Keratinocyte (primary cell): ENCODE results near the gene SEMA7A. TPM values are rescaled to one million over a fixed set of nuclear protein-coding genes. Genes with fewer than 3 reads are reported as not detected.

Experiments
- DNase-seq: peaks from one replicate; pipeline ENCODE4 v3.0.0-alpha.2; 2011; ENCODE audit warnings: low read depth, missing footprints, low spot score
- FAIRE-seq: peaks from 2 replicates; lab custom pipeline; 2011; peaks lifted over from hg19 to GRCh38; lab: Jason Lieb, UNC
- H2AFZ ChIP-seq: 2 replicates; pipeline ENCODE4 v1.6.0; 2012; ENCODE audit warnings: low read length, control low read depth, inconsistent platforms; ENCODE audit not compliant: control insufficient read depth
- H3K27ac ChIP-seq: 2 replicates; pipeline ENCODE4 v1.5.1; 2011; ENCODE audit warnings: low read length; ENCODE audit not compliant: control insufficient read depth, insufficient read depth
- H3K27me3 ChIP-seq: 3 replicates; pipeline ENCODE4 v1.6.0; 2011; ENCODE audit warnings: low read length; ENCODE audit not compliant: control insufficient read depth, insufficient read depth; ENCODE audit errors: extremely low read depth
- H3K36me3 ChIP-seq, 2 experiments: 2 replicates in 1 of 2; 3 replicates in 1 of 2; pipeline ENCODE4 v1.5.1; 2011; ENCODE audit warnings: low read length in 2 of 2, mild to moderate bottlenecking in 1 of 2; ENCODE audit not compliant: control insufficient read depth in 2 of 2, insufficient read depth in 2 of 2; ENCODE audit errors: extremely low read depth in 1 of 2
- H3K4me1 ChIP-seq: 3 replicates; pipeline ENCODE4 v1.5.1; 2011; ENCODE audit warnings: low read length; ENCODE audit not compliant: control insufficient read depth, insufficient read depth; ENCODE audit errors: extremely low read depth
- H3K4me2 ChIP-seq: 3 replicates; pipeline ENCODE4 v1.6.0; 2011; ENCODE audit warnings: low read depth, low read length; ENCODE audit not compliant: control insufficient read depth, insufficient read depth; ENCODE audit errors: extremely low read depth
- H3K4me3 ChIP-seq, 3 experiments: fragments of 200-600 bp in 1 of 3; sonication (generic) in 1 of 3; 2 replicates in 2 of 3; 3 replicates in 1 of 3; pipeline ENCODE4 v1.5.1; 2011 to 2016; ENCODE audit warnings: low read length in 3 of 3, mild to moderate bottlenecking in 3 of 3, control low read depth in 2 of 3, inconsistent platforms in 1 of 3, low read depth in 1 of 3, mixed read lengths in 1 of 3, mixed run types in 1 of 3, moderate library complexity in 1 of 3; ENCODE audit not compliant: control insufficient read depth in 2 of 3, insufficient read depth in 2 of 3; ENCODE audit errors: extremely low read depth in 1 of 3
- H3K79me2 ChIP-seq: 2 replicates; pipeline ENCODE4 v1.6.0; 2012; ENCODE audit warnings: low read length; ENCODE audit not compliant: control insufficient read depth, insufficient read depth
- H3K9ac ChIP-seq: 3 replicates; pipeline ENCODE4 v1.6.0; 2011; ENCODE audit warnings: low read length; ENCODE audit not compliant: control insufficient read depth, insufficient read depth; ENCODE audit errors: extremely low read depth
- H3K9me1 ChIP-seq: 3 replicates; pipeline ENCODE4 v1.6.0; 2011; ENCODE audit warnings: low read length; ENCODE audit not compliant: control insufficient read depth, insufficient read depth; ENCODE audit errors: extremely low read depth
- H3K9me3 ChIP-seq: 2 replicates; pipeline ENCODE4 v1.5.1; 2012; ENCODE audit warnings: low read depth, low read length; ENCODE audit not compliant: control insufficient read depth
- H4K20me1 ChIP-seq: 3 replicates; pipeline ENCODE4 v1.6.0; 2011; ENCODE audit warnings: low read length; ENCODE audit not compliant: control insufficient read depth, insufficient read depth; ENCODE audit errors: extremely low read depth
- CTCF ChIP-seq, 3 experiments: IDR thresholded peaks in 1 of 3; conservative IDR thresholded peaks in 1 of 3; optimal IDR thresholded peaks in 1 of 3; 2 replicates in 2 of 3; 3 replicates in 1 of 3; pipeline versions ENCODE3 to v1.5.1; 2011; ENCODE audit warnings: low read length in 3 of 3, mild to moderate bottlenecking in 3 of 3, moderate library complexity in 2 of 3, control low read depth in 1 of 3, inconsistent platforms in 1 of 3; ENCODE audit not compliant: insufficient read depth in 2 of 3; ENCODE audit errors: extremely low read depth in 1 of 3
- EZH2 ChIP-seq: IDR thresholded peaks from one replicate; pipeline ENCODE4 v1.6.1; 2012; ENCODE audit warnings: inconsistent platforms, mild to moderate bottlenecking, low read length, moderate library complexity
- dilution Hi-C: fragments of 300-500 bp; cut with MboI; formaldehyde crosslinking; loops from one replicate; pipeline ENCODE4 v1.7.0; 2020; ENCODE audit warnings: low sequenced_read_pairs; ENCODE audit not compliant: extremely low pct_ligation_motif_present
- polyA plus RNA-seq, 5 experiments: library from polyadenylated mRNA; depleted of rRNA in 3 of 5; stranded (reverse) in 3 of 5; stranded (forward) in 1 of 5; unstranded in 1 of 5; fragments of >200 nt; gene quantifications; 1 replicate in 1 of 5; 2 replicates in 3 of 5; 3 replicates in 1 of 5; pipeline versions ENCODE4 v1.2.1 to v1.2.3, GENCODE V29; 2011 to 2012; ENCODE audit warnings: missing spikeins in 2 of 5, low read depth in 1 of 5, low replicate concordance in 1 of 5

The SEMA7A gene
- polyA plus RNA-seq, 1 donor (not counting 4 experiments of a cell fraction or from before 2014, with no cell fraction given) = 8.0 TPM

GRCh38 chr15:74418575-74419338 is 15.0 kb downstream of the SEMA7A start:
- DNase-seq (no peak), FAIRE-seq (no peak)
- peaks cover 37% of the 10 kb centered on the region for H3K4me1 ChIP-seq
- H3K4me2 ChIP-seq = no peak overlapping the region
- peaks cover 2% of the 10 kb centered on the region for H4K20me1 ChIP-seq
- no peak overlapping the region for H3K4me3 ChIP-seq
- no peak overlapping the region for H2AFZ ChIP-seq
- peaks cover 39 to 48% of the 10 kb centered on the region in 2 experiments for H3K36me3 ChIP-seq
- H3K9me1 ChIP-seq = peaks cover 8% of the 10 kb centered on the region
- H3K79me2 ChIP-seq = peaks cover 80% of the 10 kb centered on the region
- H3K27me3 ChIP-seq = no peaks in the 10 kb centered on the region
- no peaks in the 10 kb centered on the region for H3K9me3 ChIP-seq
- dilution Hi-C loops = no loop called here
- H3K9ac ChIP-seq = no peak overlapping the region
- no peak overlapping the region for H3K27ac ChIP-seq
- TF ChIP-seq EZH2 (no peak), CTCF (optimal IDR thresholded peaks at IDR 0.05 in 1 of 3, IDR thresholded peaks at IDR 0.05 in 1 of 3, conservative IDR thresholded peaks at IDR 0.05 in 1 of 3; ENCODE audit: extremely low read depth in 1 of 3, insufficient read depth in 2 of 3, low read length in 3 of 3) (no peak)

- no peak overlapping the region for H3K9ac ChIP-seq
- no peak overlapping the region for H3K27ac ChIP-seq
- H3K79me2 ChIP-seq = peaks cover 69% of the 10 kb centered on the region
- no peak for FAIRE-seq
- peaks cover 7% of the 10 kb centered on the region for H3K9me1 ChIP-seq
- H2AFZ ChIP-seq = no peak overlapping the region
- peaks cover 26% of the 10 kb centered on the region for H3K4me1 ChIP-seq
- no peak for DNase-seq
- TF ChIP-seq CTCF (optimal IDR thresholded peaks at IDR 0.05 in 1 of 3, IDR thresholded peaks at IDR 0.05 in 1 of 3, conservative IDR thresholded peaks at IDR 0.05 in 1 of 3; ENCODE audit: extremely low read depth in 1 of 3, insufficient read depth in 2 of 3, low read length in 3 of 3) (no peak), EZH2 (no peak)
- peaks cover 2% of the 10 kb centered on the region for H4K20me1 ChIP-seq
- no peak overlapping the region for H3K4me3 ChIP-seq
- no peaks in the 10 kb centered on the region for H3K9me3 ChIP-seq
- no peaks in the 10 kb centered on the region for H3K27me3 ChIP-seq
- H3K4me2 ChIP-seq = no peak overlapping the region
- H3K36me3 ChIP-seq = peaks cover 45 to 54% of the 10 kb centered on the region in 2 experiments
- dilution Hi-C loops = no loop called here
Observed at GRCh38 chr15:74417670-74418069, 16.1 kb downstream of the SEMA7A start.
